C4-2B (cell line): Measurements from ENCODE around the gene ASCC3.

Experiments used
- ZFX ChIP-seq: fragments of 450-650 bp; IDR thresholded peaks from 2 replicates; pipeline ENCODE4 v1.6.1; 2017
- TF ChIP-seq, protein P1 (sequence below): fragments of 450-650 bp; conservative IDR thresholded peaks from 2 replicates; pipeline ENCODE4 v1.5.1; 2017; ENCODE audit warnings: mild to moderate bottlenecking

GRCh38 chr6:100461917-100462705 is 419.0 kb downstream of the ASCC3 start:
- TF ChIP-seq, protein P1, sequence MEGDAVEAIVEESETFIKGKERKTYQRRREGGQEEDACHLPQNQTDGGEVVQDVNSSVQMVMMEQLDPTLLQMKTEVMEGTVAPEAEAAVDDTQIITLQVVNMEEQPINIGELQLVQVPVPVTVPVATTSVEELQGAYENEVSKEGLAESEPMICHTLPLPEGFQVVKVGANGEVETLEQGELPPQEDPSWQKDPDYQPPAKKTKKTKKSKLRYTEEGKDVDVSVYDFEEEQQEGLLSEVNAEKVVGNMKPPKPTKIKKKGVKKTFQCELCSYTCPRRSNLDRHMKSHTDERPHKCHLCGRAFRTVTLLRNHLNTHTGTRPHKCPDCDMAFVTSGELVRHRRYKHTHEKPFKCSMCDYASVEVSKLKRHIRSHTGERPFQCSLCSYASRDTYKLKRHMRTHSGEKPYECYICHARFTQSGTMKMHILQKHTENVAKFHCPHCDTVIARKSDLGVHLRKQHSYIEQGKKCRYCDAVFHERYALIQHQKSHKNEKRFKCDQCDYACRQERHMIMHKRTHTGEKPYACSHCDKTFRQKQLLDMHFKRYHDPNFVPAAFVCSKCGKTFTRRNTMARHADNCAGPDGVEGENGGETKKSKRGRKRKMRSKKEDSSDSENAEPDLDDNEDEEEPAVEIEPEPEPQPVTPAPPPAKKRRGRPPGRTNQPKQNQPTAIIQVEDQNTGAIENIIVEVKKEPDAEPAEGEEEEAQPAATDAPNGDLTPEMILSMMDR = no peak
- TF ChIP-seq ZFX = no peak
